H1 (cell line): ENCODE results near the gene SSH2. TPM values are rescaled to one million over a fixed set of nuclear protein-coding genes. Genes with fewer than 3 reads are reported as not detected.

Experiments used
- CTBP2 ChIP-seq: IDR thresholded peaks from 2 replicates; pipeline ENCODE4 v1.7.0; 2011; ENCODE audit warnings: borderline replicate concordance, mild to moderate bottlenecking, moderate library complexity, mixed read lengths, low read length; ENCODE audit not compliant: insufficient read depth, insufficient read length
- MAX ChIP-seq: IDR thresholded peaks from 2 replicates; pipeline ENCODE4 v1.6.1; 2012; ENCODE audit warnings: inconsistent platforms
- TCF12 ChIP-seq: IDR thresholded peaks from 2 replicates; pipeline ENCODE4 v1.6.1; 2011; ENCODE audit warnings: low read depth, mild to moderate bottlenecking, low read length
- polyA plus RNA-seq, 7 experiments: library from polyadenylated mRNA; depleted of rRNA in 3 of 7; stranded (reverse) in 5 of 7; unstranded in 2 of 7; fragments of >200 nt in 5 of 7; fragments of 200-250 nt in 2 of 7; gene quantifications; 1 replicate in 5 of 7; 2 replicates in 1 of 7; 4 replicates in 1 of 7; pipeline versions ENCODE4 v1.2.1 to v1.2.3, GENCODE V29; 2011 to 2013; ENCODE audit warnings: missing spikeins in 2 of 7, mixed read lengths in 2 of 7
- small RNA-seq: library from polyadenylated mRNA; stranded (forward); fragments of <200 nt; extraction: miRNeasy Mini kit (QIAGEN cat#:217004); gene quantifications from one replicate; pipeline ENCODE3, GENCODE V24; 2013; ENCODE audit not compliant: insufficient read depth
- total RNA-seq: library from RNA; stranded (reverse); fragmentation: NEBNext Ultra II Directional; extraction: Animal tissue kit (Norgen Biotek cat#: 25700); gene quantifications from 2 replicates; pipeline ENCODE4 v1.2.1, GENCODE V29; 2021

Gene SSH2
- total and polyA plus RNA-seq, 2 of the 8 experiments (the other 6 are each of a cell fraction or from before 2014, with no cell fraction given): 5.2 to 15.9 TPM

GRCh38 chr17:29576214-29577000 lies 353.6 kb downstream of the SSH2 start (continued):
- TF ChIP-seq TCF12 (no peak), CTBP2 (no peak), MAX (no peak)

Small RNA genes lying within 50 kb of the gene (small RNA-seq; reads per million reads assigned to genes)
- not detected for gene RF00156
- not detected for gene RF01210
- gene RNU6-920P: not detected

Other genes starting within 250 kb of the SSH2 start
- 0.25 and 0.34 TPM in 2 replicates for gene EFCAB5, start 11.4 kb upstream of the SSH2 start, total RNA-seq
- 0.02 and 0.05 TPM in 2 replicates for gene EFCAB5, start 11.4 kb upstream of the SSH2 start, polyA plus RNA-seq (2011; rRNA removed)
- 22.4 and 22.7 TPM in 2 replicates for gene NSRP1, start 186.6 kb upstream of the SSH2 start, total RNA-seq
- 5.4 and 6.1 TPM in 2 replicates for gene NSRP1, start 186.6 kb upstream of the SSH2 start, polyA plus RNA-seq (2011; rRNA removed)